ENCODE measurements around the gene SUV39H2.

DNA sequence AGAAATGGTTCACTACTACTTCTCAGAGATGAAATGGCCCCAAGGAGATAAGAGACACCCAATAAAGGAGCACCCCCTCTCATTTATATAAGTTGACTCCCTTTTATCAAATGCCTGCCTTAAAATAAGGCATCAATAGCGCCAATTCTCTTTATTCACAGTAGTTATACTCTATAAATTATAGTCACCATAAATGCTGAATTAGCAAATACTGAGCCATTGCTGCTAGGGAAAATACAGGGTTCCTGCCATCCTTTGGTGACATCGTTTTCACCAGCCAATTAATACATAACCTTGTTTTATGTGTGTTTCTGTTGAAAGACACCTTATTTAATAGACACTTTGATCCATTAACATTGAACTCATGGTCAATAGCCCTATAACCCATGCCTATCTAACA is 46.6 kb downstream of the SUV39H2 start:
- TF ChIP-seq, protein P1, sequence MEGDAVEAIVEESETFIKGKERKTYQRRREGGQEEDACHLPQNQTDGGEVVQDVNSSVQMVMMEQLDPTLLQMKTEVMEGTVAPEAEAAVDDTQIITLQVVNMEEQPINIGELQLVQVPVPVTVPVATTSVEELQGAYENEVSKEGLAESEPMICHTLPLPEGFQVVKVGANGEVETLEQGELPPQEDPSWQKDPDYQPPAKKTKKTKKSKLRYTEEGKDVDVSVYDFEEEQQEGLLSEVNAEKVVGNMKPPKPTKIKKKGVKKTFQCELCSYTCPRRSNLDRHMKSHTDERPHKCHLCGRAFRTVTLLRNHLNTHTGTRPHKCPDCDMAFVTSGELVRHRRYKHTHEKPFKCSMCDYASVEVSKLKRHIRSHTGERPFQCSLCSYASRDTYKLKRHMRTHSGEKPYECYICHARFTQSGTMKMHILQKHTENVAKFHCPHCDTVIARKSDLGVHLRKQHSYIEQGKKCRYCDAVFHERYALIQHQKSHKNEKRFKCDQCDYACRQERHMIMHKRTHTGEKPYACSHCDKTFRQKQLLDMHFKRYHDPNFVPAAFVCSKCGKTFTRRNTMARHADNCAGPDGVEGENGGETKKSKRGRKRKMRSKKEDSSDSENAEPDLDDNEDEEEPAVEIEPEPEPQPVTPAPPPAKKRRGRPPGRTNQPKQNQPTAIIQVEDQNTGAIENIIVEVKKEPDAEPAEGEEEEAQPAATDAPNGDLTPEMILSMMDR (optimal IDR thresholded peaks at IDR 0.05 in 1 of 3, IDR thresholded peaks at IDR 0.05 in 1 of 3, conservative IDR thresholded peaks at IDR 0.05 in 1 of 3; ENCODE audit: extremely low read depth in 1 of 3, insufficient read depth in 2 of 3, low read length in 3 of 3), result no peak
- TF ChIP-seq EZH2 (IDR thresholded peaks at IDR 0.05; ENCODE audit: low read length), result no peak
